NCI-H774 (cell line): ENCODE results near the gene EIF2S2.

Experiments
- DNase-seq: peaks from one replicate; lab custom pipeline; 2025; lab: John Stamatoyannopoulos, UW

The EIF2S2 gene

GRCh38 chr20:34120213-34120612, 8.2 kb upstream of the EIF2S2 start:
- no peak for DNase-seq

GRCh38 chr20:34115232-34115631, 3.2 kb upstream of the EIF2S2 start:
- no peak for DNase-seq

GRCh38 chr20:34114809-34115208, 2.8 kb upstream of the EIF2S2 start:
- no peak for DNase-seq

- no peak for DNase-seq
Observed at GRCh38 chr20:34112600-34113101, 608 bp upstream of the EIF2S2 start.

- DNase-seq: no peak
Observed at GRCh38 chr20:34110745-34111641, 1.1 kb downstream of the EIF2S2 start.

- no peak for DNase-seq
Observed at GRCh38 chr20:34110025-34110744, 1.9 kb downstream of the EIF2S2 start.

- no peak for DNase-seq
Observed at GRCh38 chr20:34109442-34109841, 2.6 kb downstream of the EIF2S2 start.

- no peak for DNase-seq
Observed at GRCh38 chr20:34108616-34109174, 3.3 kb downstream of the EIF2S2 start.

- no peak for DNase-seq
Observed at GRCh38 chr20:34105978-34106675, 5.9 kb downstream of the EIF2S2 start.

- DNase-seq: no peak
Observed at GRCh38 chr20:34104059-34104458, 8.0 kb downstream of the EIF2S2 start.

GRCh38 chr20:34102342-34102741, 9.7 kb downstream of the EIF2S2 start:
- no peak for DNase-seq

GRCh38 chr20:34100576-34100975, 11.5 kb downstream of the EIF2S2 start:
- no peak for DNase-seq

- no peak for DNase-seq
Observed at GRCh38 chr20:34099675-34100074, 12.4 kb downstream of the EIF2S2 start.

GRCh38 chr20:34098570-34098969, 13.5 kb downstream of the EIF2S2 start:
- DNase-seq: no peak

GRCh38 chr20:34096699-34097444, 15.2 kb downstream of the EIF2S2 start:
- DNase-seq: no peak

GRCh38 chr20:34095825-34096224, 16.2 kb downstream of the EIF2S2 start:
- no peak for DNase-seq

- DNase-seq: no peak
Observed at GRCh38 chr20:34093895-34094294, 18.1 kb downstream of the EIF2S2 start.

- no peak for DNase-seq
Observed at GRCh38 chr20:34091637-34092200, 20.3 kb downstream of the EIF2S2 start.

GRCh38 chr20:34090645-34091044, 21.4 kb downstream of the EIF2S2 start:
- no peak for DNase-seq

GRCh38 chr20:34089655-34090345, 22.2 kb downstream of the EIF2S2 start:
- DNase-seq: peak; percentile 46

- no peak for DNase-seq
Observed at GRCh38 chr20:34089175-34089479, 22.9 kb downstream of the EIF2S2 start.
